Testis (tissue), 3 donors: ENCODE data around the gene COL7A1. TPM values are rescaled to one million over a fixed set of nuclear protein-coding genes. Genes with fewer than 3 reads are reported as not detected.

Source experiments
- DNase-seq: peaks from one replicate; pipeline ENCODE4 v3.0.0-alpha.2; 2019
- H3K27ac ChIP-seq, 2 donors: fragments of 200-600 bp; sonication (generic); one replicate each; pipeline ENCODE4 v1.5.1; 2019
- H3K27me3 ChIP-seq: fragments of 200-600 bp; sonication (generic); one replicate; pipeline ENCODE4 v1.5.1; 2019
- H3K36me3 ChIP-seq: fragments of 200-600 bp; sonication (generic); one replicate; pipeline ENCODE4 v1.5.1; 2017; ENCODE audit warnings: low read depth; ENCODE audit errors: missing control alignments
- H3K4me1 ChIP-seq: fragments of 200-600 bp; sonication (generic); one replicate; pipeline ENCODE4 v1.5.1; 2019
- H3K4me3 ChIP-seq, 2 donors: fragments of 200-600 bp; sonication (generic); one replicate each; pipeline ENCODE4 v1.5.1; 2017 to 2019
- H3K9me3 ChIP-seq: fragments of 200-600 bp; sonication (generic); one replicate; pipeline ENCODE4 v1.5.1; 2017
- CTCF ChIP-seq, 3 experiments: fragments of 450-650 bp in 2 of 3; fragments of 200-600 bp in 1 of 3; sonication (generic) in 1 of 3; IDR thresholded peaks; one replicate each; pipeline ENCODE4 v1.5.1; 2016 to 2019; ENCODE audit warnings: antibody characterized with exemption in 3 of 3, mild to moderate bottlenecking in 2 of 3, moderate library complexity in 1 of 3
- POLR2A ChIP-seq: fragments of 450-650 bp; IDR thresholded peaks from one replicate; pipeline ENCODE4 v1.6.1; 2017; ENCODE audit warnings: antibody characterized with exemption, mild to moderate bottlenecking, moderate library complexity
- WGBS, 2 donors: methylation state at CpG; one replicate each; pipeline ENCODE4 v1.1.5; 2018; 5-methylcytosine and 5-hydroxymethylcytosine counted together
- intact Hi-C: fragments of 100-400 bp; cut with DNase I; formaldehyde crosslinking; loops from one replicate; pipeline ENCODE4 v1.15.1; 2023; ENCODE audit warnings: low total_unique reads
- polyA plus RNA-seq: library from polyadenylated mRNA; stranded (reverse); fragments of 350-450 nt; fragmentation: Illumina TruSeq; extraction: RNeasy Lipid Tissue Mini Kit (QIAGEN cat#74804); gene quantifications from one replicate; pipeline ENCODE4 v1.2.3, GENCODE V29; 2014; ENCODE audit warnings: low read depth, low replicate concordance; ENCODE audit not compliant: insufficient read depth
- total RNA-seq, 2 donors: library from RNA; depleted of rRNA; stranded (reverse); fragments of >200 nt; gene quantifications; one replicate each; pipeline ENCODE4 v1.2.3, GENCODE V29; 2016

COL7A1 gene
- total and polyA plus RNA-seq, 3 donors from 2014 or later: 19.9 to 39.1 (median 34.1) TPM

GRCh38 chr3:48528048-48528447, 67.1 kb downstream of the COL7A1 start:
- no peak for TF ChIP-seq POLR2A
- TF ChIP-seq CTCF (IDR thresholded peaks at IDR 0.05): no peak
- Histone ChIP-seq H3K4me1 (no peaks in the 10 kb centered on the region), H3K4me3 (no peak overlapping the region), H3K27ac (no peak overlapping the region), H3K9me3 (no peaks in the 10 kb centered on the region), H3K27me3 (no peaks in the 10 kb centered on the region), H3K36me3 (no peaks in the 10 kb centered on the region)
- WGBS, 2 donors: 89 to 96% methylated on average over 9 of the region's 9 CpGs
- DNase-seq: no peak
- intact Hi-C loops: no loop called here

GRCh38 chr3:48524970-48525369, 70.2 kb downstream of the COL7A1 start:
- Histone ChIP-seq H3K27ac (no peak overlapping the region), H3K4me1 (no peaks in the 10 kb centered on the region), H3K4me3 (no peak overlapping the region), H3K27me3 (no peaks in the 10 kb centered on the region), H3K36me3 (no peaks in the 10 kb centered on the region), H3K9me3 (no peaks in the 10 kb centered on the region)
- TF ChIP-seq POLR2A: no peak
- TF ChIP-seq CTCF (IDR thresholded peaks at IDR 0.05): no peak
- WGBS, 2 donors: 89 to 94% methylated on average over 6 to 9 of the region's 9 CpGs
- intact Hi-C loops: no loop called here
- DNase-seq: no peak

GRCh38 chr3:48521635-48522034, 73.5 kb downstream of the COL7A1 start:
- no peak for TF ChIP-seq POLR2A
- TF ChIP-seq CTCF (IDR thresholded peaks at IDR 0.05): no peak
- no peaks in the 10 kb centered on the region for H3K4me1 ChIP-seq
- DNase-seq: no peak
- no peak overlapping the region for H3K27ac ChIP-seq
- no peaks in the 10 kb centered on the region for H3K27me3 ChIP-seq
- H3K36me3 ChIP-seq: no peaks in the 10 kb centered on the region
- WGBS, 2 donors: 97% methylated on average over 6 of the region's 6 CpGs; no CpG with 5 or more reads in 1 of the 2 donors
- intact Hi-C loops: no loop called here
- H3K9me3 ChIP-seq: no peaks in the 10 kb centered on the region
- H3K4me3 ChIP-seq: no peak overlapping the region

- no peak for TF ChIP-seq CTCF (IDR thresholded peaks at IDR 0.05)
- TF ChIP-seq POLR2A: no peak
- 93% methylated on average over 9 of the region's 9 CpGs; no CpG with 5 or more reads in 1 of the 2 donors for whole genome bisulfite sequencing, 2 donors
- Histone ChIP-seq H3K27ac (no peak overlapping the region), H3K36me3 (no peaks in the 10 kb centered on the region), H3K4me1 (no peaks in the 10 kb centered on the region), H3K4me3 (no peak overlapping the region), H3K9me3 (no peaks in the 10 kb centered on the region), H3K27me3 (no peaks in the 10 kb centered on the region)
- intact Hi-C loops: no loop called here
- DNase-seq: no peak
These were observed 75.9 kb downstream of the COL7A1 start for GRCh38 chr3:48519277-48519643.

- H3K9me3 ChIP-seq: no peaks in the 10 kb centered on the region
- TF ChIP-seq POLR2A (no peak), CTCF (IDR thresholded peaks at IDR 0.05) (no peak)
- H3K36me3 ChIP-seq: no peaks in the 10 kb centered on the region
- intact Hi-C loops: no loop called here
- H3K4me3 ChIP-seq: no peak overlapping the region
- DNase-seq: no peak
- no peaks in the 10 kb centered on the region for H3K4me1 ChIP-seq
- 81 to 86% methylated on average over 9 to 12 of the region's 12 CpGs for WGBS, 2 donors
- H3K27ac ChIP-seq: no peak overlapping the region
- H3K27me3 ChIP-seq: no peaks in the 10 kb centered on the region
These were observed 76.4 kb downstream of the COL7A1 start for GRCh38 chr3:48518638-48519276.
